ENCODE data around the gene KCNIP3. TPM values are rescaled to one million over a fixed set of nuclear protein-coding genes. Genes with fewer than 3 reads are reported as not detected.

The KCNIP3 gene
- total RNA-seq, 2 experiments from 2014 or later = 0.52 TPM; not detected in 1

DNA sequence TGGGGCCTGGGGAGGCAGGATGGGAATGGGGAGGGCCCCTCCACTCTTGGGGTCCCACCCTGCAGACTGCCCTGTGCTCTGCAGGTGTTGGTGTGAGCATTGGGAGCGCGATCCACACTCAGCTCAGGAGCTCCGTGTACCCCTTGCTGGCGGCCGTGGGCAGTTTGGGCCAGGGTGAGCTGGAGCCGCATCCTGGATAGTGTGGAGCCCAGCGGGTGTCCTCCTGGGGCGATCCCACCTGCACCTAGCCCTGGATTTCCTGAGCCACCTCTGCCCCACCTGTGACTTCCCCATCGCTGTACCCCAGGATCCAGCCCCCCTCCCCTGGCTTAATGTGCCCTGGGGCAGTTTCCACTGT lies 20.3 kb upstream of the KCNIP3 start:
- no peak overlapping the region for H3K4me3 Mint-ChIP-seq
- H3K4me1 Mint-ChIP-seq (ENCODE audit: low read depth) = no peaks in the 10 kb centered on the region
- Histone ChIP-seq H3K4me3 (ENCODE audit: low read length) (no peak overlapping the region), H3K27me3 (ENCODE audit: control insufficient read depth in 1 of 2, insufficient read depth in 2 of 2, low read length in 2 of 2) (no peaks in the 10 kb centered on the region), H3K9me3 (ENCODE audit: control insufficient read depth in 1 of 2, insufficient read depth in 1 of 2, low read length in 2 of 2) (peaks cover 0 to 4% of the 10 kb centered on the region in 2 experiments), H3K27ac (ENCODE audit: low read depth in 1 of 2, low read length in 2 of 2) (no peak overlapping the region), H3K4me1 (ENCODE audit: insufficient read depth, low read length) (no peaks in the 10 kb centered on the region), H3K36me3 (ENCODE audit: insufficient read depth, low read length) (no peaks in the 10 kb centered on the region)
- intact Hi-C loops (cut with DNase I, micrococcal nuclease) = no loop called here
- H3K36me3 Mint-ChIP-seq (ENCODE audit: low read depth) = no peaks in the 10 kb centered on the region
- ATAC-seq (ENCODE audit: poor library complexity) = no peak
- POLR2A ChIA-PET = no interaction called here
- CTCF ChIA-PET = no interaction called here
- H3K27ac Mint-ChIP-seq = no peak overlapping the region
- no peak for TF ChIP-seq CTCF (IDR thresholded peaks at IDR 0.05)
- no peaks in the 10 kb centered on the region for H3K27me3 Mint-ChIP-seq
- no peak for DNase-seq
- no peaks in the 10 kb centered on the region for H3K9me3 Mint-ChIP-seq

- DNase-seq = no peak
- Mint-ChIP-seq H3K27me3 (no peaks in the 10 kb centered on the region), H3K27ac (no peak overlapping the region), H3K4me3 (no peak overlapping the region), H3K9me3 (no peaks in the 10 kb centered on the region), H3K4me1 (ENCODE audit: low read depth) (no peaks in the 10 kb centered on the region), H3K36me3 (ENCODE audit: low read depth) (no peaks in the 10 kb centered on the region)
- no peak overlapping the region for H3K27ac ChIP-seq (ENCODE audit: low read depth in 1 of 2, low read length in 2 of 2)
- POLR2A ChIA-PET = no interaction called here
- peaks cover 0 to 4% of the 10 kb centered on the region in 2 experiments for H3K9me3 ChIP-seq (ENCODE audit: control insufficient read depth in 1 of 2, insufficient read depth in 1 of 2, low read length in 2 of 2)
- H3K27me3 ChIP-seq (ENCODE audit: control insufficient read depth in 1 of 2, insufficient read depth in 2 of 2, low read length in 2 of 2) = no peaks in the 10 kb centered on the region
- ATAC-seq (ENCODE audit: poor library complexity) = no peak
- H3K4me3 ChIP-seq (ENCODE audit: low read length) = no peak overlapping the region
- no peaks in the 10 kb centered on the region for H3K36me3 ChIP-seq (ENCODE audit: insufficient read depth, low read length)
- no peaks in the 10 kb centered on the region for H3K4me1 ChIP-seq (ENCODE audit: insufficient read depth, low read length)
- intact Hi-C loops (cut with DNase I, micrococcal nuclease) = no loop called here
- CTCF ChIA-PET = no interaction called here
- TF ChIP-seq CTCF (IDR thresholded peaks at IDR 0.05) = no peak
These were observed 19.8 kb upstream of the KCNIP3 start for GRCh38 chr2:95277246-95277906.

- H3K9me3 ChIP-seq (ENCODE audit: control insufficient read depth in 1 of 2, insufficient read depth in 1 of 2, low read length in 2 of 2) = peaks cover 0 to 4% of the 10 kb centered on the region in 2 experiments
- H3K4me3 ChIP-seq (ENCODE audit: low read length) = no peak overlapping the region
- H3K4me1 Mint-ChIP-seq (ENCODE audit: low read depth) = no peaks in the 10 kb centered on the region
- H3K27ac ChIP-seq (ENCODE audit: low read depth in 1 of 2, low read length in 2 of 2) = no peak overlapping the region
- H3K4me3 Mint-ChIP-seq = no peak overlapping the region
- H3K9me3 Mint-ChIP-seq = no peaks in the 10 kb centered on the region
- no peaks in the 10 kb centered on the region for H3K27me3 ChIP-seq (ENCODE audit: control insufficient read depth in 1 of 2, insufficient read depth in 2 of 2, low read length in 2 of 2)
- ATAC-seq (ENCODE audit: poor library complexity) (no peak), DNase-seq (no peak)
- H3K36me3 ChIP-seq (ENCODE audit: insufficient read depth, low read length) = no peaks in the 10 kb centered on the region
- TF ChIP-seq CTCF (IDR thresholded peaks at IDR 0.05) = no peak
- no peaks in the 10 kb centered on the region for H3K36me3 Mint-ChIP-seq (ENCODE audit: low read depth)
- no peaks in the 10 kb centered on the region for H3K27me3 Mint-ChIP-seq
- H3K27ac Mint-ChIP-seq = no peak overlapping the region
- ChIA-PET CTCF (no interaction called here), POLR2A (no interaction called here)
- intact Hi-C loops (cut with DNase I, micrococcal nuclease) = no loop called here
- H3K4me1 ChIP-seq (ENCODE audit: insufficient read depth, low read length) = no peaks in the 10 kb centered on the region
These were observed 19.1 kb upstream of the KCNIP3 start for GRCh38 chr2:95278051-95278471.

Data from CD4-positive, alpha-beta T cell (primary cell).